Common myeloid progenitor, CD34-positive (primary cell): ENCODE measurements around the gene IL9.

Experiments used
- CTCF ChIA-PET: fragments of 350-600 bp; sonication (Branson Sonifier 250); formaldehyde crosslinking; loops from one replicate; lab custom pipeline; 2021; ENCODE audit warnings: antibody characterized with exemption; lab: Charles Lee
- POLR2A ChIA-PET: fragments of 350-600 bp; sonication (Branson Sonifier 250); formaldehyde crosslinking; loops from one replicate; lab custom pipeline; 2021; ENCODE audit warnings: antibody characterized with exemption; lab: Charles Lee
- DNase-seq, 3 donors: peaks; one replicate each; pipeline versions ENCODE4 v3.0.0 to v3.0.0-alpha.2; 2013
- H3K27ac ChIP-seq, 2 experiments: 1 replicate in 1 of 2; 2 replicates in 1 of 2; pipeline ENCODE4 v1.7.0; 2013; ENCODE audit warnings: inconsistent platforms in 2 of 2, low read length in 2 of 2, mild to moderate bottlenecking in 2 of 2, low read depth in 1 of 2, moderate library complexity in 1 of 2; ENCODE audit not compliant: severe bottlenecking in 2 of 2, insufficient read depth in 1 of 2, poor library complexity in 1 of 2
- H3K27me3 ChIP-seq, 5 experiments: replicated peaks in 2 of 5; 1 replicate in 3 of 5; 2 replicates in 2 of 5; pipeline versions ENCODE4 v1.6.1 to v1.7.0; 2013; ENCODE audit warnings: low read length in 4 of 5, mild to moderate bottlenecking in 2 of 5, moderate library complexity in 2 of 5, inconsistent platforms in 1 of 5; ENCODE audit not compliant: insufficient read depth in 5 of 5, control insufficient read depth in 4 of 5
- H3K36me3 ChIP-seq, 4 experiments: 1 replicate in 2 of 4; 2 replicates in 2 of 4; pipeline versions ENCODE4 v1.6.1 to v1.7.0; 2013; ENCODE audit warnings: low read length in 3 of 4, control low read depth in 1 of 4, mild to moderate bottlenecking in 1 of 4; ENCODE audit not compliant: control insufficient read depth in 4 of 4, insufficient read depth in 4 of 4
- H3K4me1 ChIP-seq, 4 experiments: 1 replicate in 3 of 4; 2 replicates in 1 of 4; pipeline versions ENCODE4 v1.6.1 to v1.7.1; 2013; ENCODE audit warnings: low read length in 3 of 4, mild to moderate bottlenecking in 3 of 4, control low read depth in 1 of 4, inconsistent platforms in 1 of 4, moderate library complexity in 1 of 4; ENCODE audit not compliant: control insufficient read depth in 4 of 4, insufficient read depth in 4 of 4; ENCODE audit errors: control extremely low read depth in 1 of 4
- H3K4me3 ChIP-seq, 7 experiments: 1 replicate in 4 of 7; 2 replicates in 3 of 7; pipeline versions ENCODE4 v1.5.1 to v1.7.0; 2013; ENCODE audit warnings: mild to moderate bottlenecking in 7 of 7, low read length in 6 of 7, moderate library complexity in 6 of 7, inconsistent platforms in 2 of 7, low read depth in 2 of 7, control low read depth in 1 of 7; ENCODE audit not compliant: insufficient read depth in 4 of 7, control insufficient read depth in 1 of 7; ENCODE audit errors: extremely low read depth in 1 of 7
- H3K9me3 ChIP-seq, 5 experiments: 1 replicate in 4 of 5; 2 replicates in 1 of 5; pipeline versions ENCODE4 v1.6.1 to v1.7.1; 2013; ENCODE audit warnings: low read length in 4 of 5, mild to moderate bottlenecking in 2 of 5, inconsistent platforms in 1 of 5, low read depth in 1 of 5, moderate library complexity in 1 of 5; ENCODE audit not compliant: control insufficient read depth in 4 of 5, insufficient read depth in 2 of 5; ENCODE audit errors: control extremely low read depth in 1 of 5
- WGBS: methylation state at CpG from one replicate; pipeline ENCODE4 v1.1.5; 2013; ENCODE audit not compliant: insufficient coverage; 5-methylcytosine and 5-hydroxymethylcytosine counted together

The IL9 gene

GRCh38 chr5:135851915-135852845 is 43.5 kb downstream of the IL9 start:
- Histone ChIP-seq H3K4me3 (no peak overlapping the region), H3K4me1 (no peaks in the 10 kb centered on the region), H3K9me3 (peaks cover 0 to 11% (median 0%) of the 10 kb centered on the region in 5 experiments), H3K27ac (no peak overlapping the region), H3K36me3 (no peaks in the 10 kb centered on the region), H3K27me3 (peaks cover 0 to 6% (median 2%) of the 10 kb centered on the region in 5 experiments)
- POLR2A ChIA-PET = no interaction called here
- CTCF ChIA-PET = no interaction called here
- DNase-seq = no peak
- whole genome bisulfite sequencing = 96% methylated on average over 30 of the region's 34 CpGs

DNA sequence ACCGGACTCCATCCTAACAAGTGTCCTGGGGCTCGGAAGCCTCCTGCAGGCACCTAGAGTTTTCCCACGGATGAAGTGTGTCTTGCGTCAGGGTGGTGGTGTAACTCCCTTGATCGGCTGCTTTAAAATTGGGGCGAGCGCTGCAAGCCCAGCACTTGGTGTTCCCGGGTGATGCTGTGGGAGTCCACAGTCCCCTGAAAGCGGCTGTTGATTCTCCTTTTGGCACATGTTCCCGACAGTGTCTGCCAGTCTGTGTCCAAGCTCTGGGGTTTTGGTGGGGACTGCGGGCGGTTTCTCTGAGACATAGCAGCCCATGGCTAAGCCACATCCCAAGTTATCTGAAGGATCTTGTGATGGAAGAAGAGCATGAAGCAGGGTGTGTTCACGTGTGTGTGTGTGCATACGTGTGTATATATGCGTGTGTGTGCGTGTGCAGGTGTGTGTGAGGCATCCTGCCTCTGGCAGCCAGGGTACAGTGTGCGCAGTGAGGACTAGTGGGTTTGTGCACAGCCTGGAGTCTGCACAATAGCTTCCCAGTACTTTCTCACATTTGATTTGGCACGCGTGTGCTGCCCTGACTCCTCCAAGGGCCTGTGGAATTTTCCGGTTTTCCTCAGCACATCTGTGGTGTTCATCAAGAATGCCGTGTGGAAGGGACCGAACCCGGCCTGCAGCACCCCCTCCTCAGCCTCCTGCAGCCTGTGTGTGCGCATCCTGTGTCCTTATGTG is 44.3 kb downstream of the IL9 start:
- Histone ChIP-seq H3K27me3 (peaks cover 0 to 6% (median 2%) of the 10 kb centered on the region in 5 experiments), H3K27ac (no peak overlapping the region), H3K4me3 (no peak overlapping the region), H3K36me3 (no peaks in the 10 kb centered on the region), H3K4me1 (no peaks in the 10 kb centered on the region), H3K9me3 (peaks cover 0 to 11% (median 0%) of the 10 kb centered on the region in 5 experiments)
- CTCF ChIA-PET = no interaction called here
- POLR2A ChIA-PET = no interaction called here
- WGBS = 92% methylated on average over 23 of the region's 24 CpGs
- DNase-seq = no peak

GRCh38 chr5:135850671-135851070 is 45.0 kb downstream of the IL9 start:
- no peak for DNase-seq
- ChIA-PET CTCF (no interaction called here), POLR2A (no interaction called here)
- Histone ChIP-seq H3K27ac (no peak overlapping the region), H3K4me1 (no peaks in the 10 kb centered on the region), H3K4me3 (no peak overlapping the region), H3K36me3 (no peaks in the 10 kb centered on the region), H3K9me3 (peaks cover 0 to 11% (median 0%) of the 10 kb centered on the region in 5 experiments), H3K27me3 (peaks cover 0 to 5% (median 2%) of the 10 kb centered on the region in 5 experiments)
- WGBS = 92% methylated on average over 6 of the region's 6 CpGs

DNA sequence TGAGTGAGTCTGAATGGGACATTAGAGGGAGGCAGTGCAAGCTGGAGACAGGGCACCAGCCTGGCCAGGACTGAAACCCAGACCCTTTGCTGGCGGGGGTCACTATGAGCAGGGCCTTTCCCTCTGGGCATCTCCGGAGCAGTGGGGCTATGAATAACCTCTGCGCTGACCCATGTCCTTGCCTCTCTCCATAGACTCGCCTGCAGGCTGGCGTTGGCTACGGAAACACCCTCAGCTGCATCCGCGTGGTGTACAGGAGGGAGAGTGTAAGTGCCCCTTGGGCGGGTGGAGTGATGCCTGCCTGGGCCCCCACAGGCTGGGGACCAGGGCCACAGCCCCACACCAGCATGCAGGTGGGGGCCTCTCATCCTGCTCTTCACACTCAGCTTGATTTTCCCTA is 45.4 kb downstream of the IL9 start:
- Histone ChIP-seq H3K36me3 (no peaks in the 10 kb centered on the region), H3K27ac (no peak overlapping the region), H3K9me3 (peaks cover 0 to 8% (median 0%) of the 10 kb centered on the region in 5 experiments), H3K4me3 (no peak overlapping the region), H3K4me1 (no peaks in the 10 kb centered on the region), H3K27me3 (peaks cover 0 to 3% (median under 1%) of the 10 kb centered on the region in 5 experiments)
- ChIA-PET CTCF (no interaction called here), POLR2A (no interaction called here)
- 98% methylated on average over 7 of the region's 9 CpGs for WGBS
- DNase-seq = no peak

DNA sequence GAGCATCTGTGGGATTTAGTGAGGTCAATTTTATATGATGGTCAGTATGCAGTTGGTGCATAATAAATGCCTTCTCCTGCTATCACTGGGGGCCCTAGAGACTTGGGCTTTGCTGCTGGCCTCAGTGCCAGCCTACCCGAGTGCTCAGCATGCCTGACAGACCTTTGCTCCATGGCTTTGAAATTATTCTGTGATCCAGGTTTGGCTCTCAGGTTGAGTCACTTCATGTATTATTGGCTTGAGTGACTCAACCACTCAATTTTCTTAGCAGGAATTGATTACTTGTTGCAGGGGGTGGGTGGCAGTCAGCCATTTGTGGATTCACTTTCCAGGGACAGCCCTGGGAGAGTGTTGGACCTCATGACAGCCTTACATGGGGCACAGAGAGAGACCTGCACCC is 47.7 kb downstream of the IL9 start:
- Histone ChIP-seq H3K27me3 (peaks cover 0 to 4% (median 0%) of the 10 kb centered on the region in 5 experiments), H3K4me1 (no peaks in the 10 kb centered on the region), H3K36me3 (no peaks in the 10 kb centered on the region), H3K9me3 (no peaks in the 10 kb centered on the region), H3K27ac (no peak overlapping the region), H3K4me3 (no peak overlapping the region)
- no peak for DNase-seq
- ChIA-PET CTCF (no interaction called here), POLR2A (no interaction called here)
- 100% methylated on average over 1 of the region's 1 CpG for WGBS

DNA sequence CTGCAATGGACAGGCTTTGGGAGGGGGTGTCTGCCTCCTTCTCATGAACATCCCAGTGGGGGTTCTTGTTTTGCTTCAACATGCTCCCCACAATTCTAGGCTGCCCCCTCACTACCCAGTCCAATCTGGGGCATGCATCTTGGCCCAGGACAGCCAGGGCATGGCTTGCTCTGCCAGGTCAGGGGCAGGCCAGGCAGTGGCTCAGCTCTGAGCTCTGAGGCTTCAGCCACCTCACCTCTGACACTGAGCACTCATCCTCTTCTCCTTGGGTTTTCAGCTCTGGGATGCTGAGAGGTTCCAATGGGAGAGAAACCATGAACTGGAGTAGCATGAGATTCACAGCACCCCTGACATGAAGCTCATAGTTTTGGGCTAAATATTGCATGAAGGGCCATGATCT is 49.3 kb downstream of the IL9 start:
- DNase-seq = no peak
- POLR2A ChIA-PET = no interaction called here
- Histone ChIP-seq H3K9me3 (no peaks in the 10 kb centered on the region), H3K4me1 (no peaks in the 10 kb centered on the region), H3K27ac (no peak overlapping the region), H3K36me3 (no peaks in the 10 kb centered on the region), H3K27me3 (peaks cover 0 to 5% (median 1%) of the 10 kb centered on the region in 5 experiments), H3K4me3 (no peak overlapping the region)
- CTCF ChIA-PET = no interaction called here
